GM12865 (cell line): ENCODE measurements around the gene TRUB2.
"Not testable (repeated sequence)": the region's sequence is repeated elsewhere in the genome, so short reads cannot be mapped to it uniquely, and the experiment has no call there.

Experiments used
- DNase-seq: peaks from one replicate; pipeline ENCODE4 v3.0.0; 2010; ENCODE audit warnings: low read depth
- H3K4me3 ChIP-seq: 2 replicates; pipeline ENCODE4 v1.5.1; 2011; ENCODE audit warnings: mild to moderate bottlenecking, low read depth, low read length, control low read depth
- CTCF ChIP-seq: IDR thresholded peaks from 2 replicates; pipeline ENCODE4 v1.5.1; 2011; ENCODE audit warnings: low read length, control low read depth, low read depth, inconsistent platforms; ENCODE audit not compliant: insufficient read depth; ENCODE audit errors: missing control alignments

Gene TRUB2

GRCh38 chr9:128341435-128341849 is 19.2 kb upstream of the TRUB2 start:
- TF ChIP-seq CTCF: peak; percentile 75

GRCh38 chr9:128340691-128341434 is 18.6 kb upstream of the TRUB2 start:
- TF ChIP-seq CTCF: no peak
- peak overlapping the region; percentile 59 for H3K4me3 ChIP-seq
- no peak for DNase-seq

More at GRCh38 chr9:128341435-128341849, 19.2 kb upstream of the TRUB2 start:
- peak overlapping the region; percentile 59 for H3K4me3 ChIP-seq
- peak; percentile 85 for DNase-seq

- TF ChIP-seq CTCF: no peak
- H3K4me3 ChIP-seq: peak within 1 kb of the TSS; percentile 72
- DNase-seq: peak; percentile 91
These were observed 17.8 kb upstream of the TRUB2 start, which contains the start of gene SLC27A4 for GRCh38 chr9:128339761-128340690. SLC27A4 (plus strand) TSS chr9:128340527; CDS start chr9:128343133, 2,606 bp downstream.

DNA sequence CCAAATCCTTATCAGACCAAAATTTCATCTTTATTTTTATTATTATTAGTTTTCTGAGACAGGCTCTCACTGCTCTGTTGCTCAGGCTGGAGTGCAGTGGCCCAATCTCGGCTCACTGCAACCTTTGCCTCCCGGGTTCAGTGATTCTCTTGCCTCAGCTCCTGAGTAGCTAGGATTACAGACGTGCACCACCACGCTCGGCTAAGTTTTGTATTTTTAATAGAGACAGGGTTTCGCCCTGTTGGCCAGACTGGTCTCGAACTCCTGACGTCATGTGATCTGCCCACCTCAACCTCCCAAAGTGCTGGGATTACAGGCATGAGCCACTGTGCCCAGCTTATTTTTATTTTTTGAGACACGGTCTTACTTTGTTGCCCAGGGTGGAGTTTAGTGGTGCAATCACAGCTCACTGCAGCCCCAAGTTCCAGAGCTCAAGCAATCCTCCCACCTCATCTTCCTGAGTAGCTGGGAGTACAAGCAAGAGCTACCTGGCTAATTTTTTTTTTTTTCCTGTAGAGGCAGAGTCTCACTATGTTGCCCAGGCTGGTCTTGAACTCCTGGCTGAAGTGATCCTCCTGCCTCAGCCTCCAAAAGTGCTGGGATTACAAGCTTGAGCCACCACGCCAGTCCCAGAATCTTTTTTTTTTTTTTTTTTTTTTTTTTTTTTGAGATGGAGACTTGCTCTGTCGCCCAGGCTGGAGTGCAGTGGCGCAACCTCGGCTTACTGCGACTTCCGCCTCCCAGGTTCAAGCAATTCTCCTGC is 16.8 kb upstream of the TRUB2 start:
- H3K4me3 ChIP-seq, DNase-seq: not testable (repeated sequence)

- no peak for TF ChIP-seq CTCF
- no peak for DNase-seq
- no peak overlapping the region for H3K4me3 ChIP-seq
These were observed 15.7 kb upstream of the TRUB2 start for GRCh38 chr9:128337936-128338335.

DNA sequence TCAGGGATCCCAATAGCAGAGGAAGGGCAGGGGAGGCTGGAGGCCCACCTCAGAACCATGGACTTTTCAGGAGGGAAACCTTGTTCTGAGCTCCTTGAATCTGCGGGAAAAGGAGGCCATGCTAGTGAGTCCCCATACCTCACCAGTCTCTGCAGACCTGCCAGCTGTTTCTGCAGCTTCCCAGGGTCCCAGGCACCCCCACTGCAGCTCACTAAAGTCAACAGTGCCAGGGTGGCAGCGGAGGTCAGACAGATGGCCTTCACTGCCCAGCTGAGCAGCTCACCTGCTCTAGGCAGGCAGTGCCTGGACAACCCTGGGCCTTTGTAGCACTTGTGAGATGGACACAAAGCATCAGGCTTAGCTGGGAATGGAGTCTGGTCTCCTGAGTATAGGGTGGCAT is 13.7 kb upstream of the TRUB2 start:
- H3K4me3 ChIP-seq: no peak overlapping the region
- TF ChIP-seq CTCF: no peak
- no peak for DNase-seq
